Ovary (tissue), 9 donors: Measurements from ENCODE around the gene IL12A. TPM values are rescaled to one million over a fixed set of nuclear protein-coding genes. Genes with fewer than 3 reads are reported as not detected.

ENCODE experiments used
- DNase-seq, 5 donors: peaks; one replicate each; pipeline ENCODE4 v3.0.0-alpha.2; 2019 to 2020
- H3K27ac ChIP-seq, 2 donors: fragments of 200-600 bp; one replicate each; pipeline versions ENCODE4 v1.5.1 to v1.8.0; 2019 to 2022
- H3K27me3 ChIP-seq: fragments of 200-600 bp; one replicate; pipeline ENCODE4 v1.8.0; 2022
- H3K36me3 ChIP-seq: fragments of 200-600 bp; sonication (generic); one replicate; pipeline ENCODE4 v1.5.1; 2019
- H3K4me1 ChIP-seq: one replicate; pipeline ENCODE4 v1.8.1; 2013; ENCODE audit warnings: mild to moderate bottlenecking, moderate library complexity; ENCODE audit not compliant: insufficient read depth
- H3K4me3 ChIP-seq: fragments of 200-600 bp; sonication (generic); one replicate; pipeline ENCODE4 v1.5.1; 2017
- H3K9me3 ChIP-seq, 2 donors: fragments of 200-600 bp in 1 of 2; sonication (generic) in 1 of 2; one replicate each; pipeline versions ENCODE4 v1.5.1 to v1.8.1; 2013 to 2019; ENCODE audit warnings: mild to moderate bottlenecking in 1 of 2, moderate library complexity in 1 of 2
- CTCF ChIP-seq, 3 donors: fragments of 450-650 bp in 2 of 3; fragments of 200-600 bp in 1 of 3; IDR thresholded peaks; one replicate each; pipeline versions ENCODE4 v1.5.1 to v1.8.0; 2016 to 2022; ENCODE audit warnings: antibody characterized with exemption in 3 of 3, mild to moderate bottlenecking in 1 of 3
- EP300 ChIP-seq: sonication (generic); formaldehyde crosslinking; IDR thresholded peaks from one replicate; pipeline ENCODE4 v1.6.1; 2017; ENCODE audit warnings: antibody characterized with exemption
- POLR2A ChIP-seq: fragments of 450-650 bp; IDR thresholded peaks from one replicate; pipeline ENCODE4 v1.6.1; 2017; ENCODE audit warnings: antibody characterized with exemption, mild to moderate bottlenecking, moderate library complexity
- WGBS, 3 donors: extraction: QIAGEN DNeasy Blood & Tissue Kit in 1 of 3; methylation state at CpG; one replicate each; pipeline versions ENCODE4 v1.1.5 to v1.1.7; 2013 to 2017; 5-methylcytosine and 5-hydroxymethylcytosine counted together
- intact Hi-C, 4 donors: fragments of 100-400 bp; cut with DNase I; formaldehyde crosslinking; loops; one replicate each; pipeline versions ENCODE4 v1.11.0 to v1.15.1; 2022 to 2023
- polyA plus RNA-seq, 2 donors: library from polyadenylated mRNA; stranded (reverse); fragments of 200-250 nt in 1 of 2; fragments of 350-450 nt in 1 of 2; fragmentation: Illumina TruSeq in 1 of 2; extraction: RNeasy Lipid Tissue Mini Kit (QIAGEN cat#74804) in 1 of 2; gene quantifications; one replicate each; pipeline ENCODE4 v1.2.3, GENCODE V29; 2013 to 2014
- total RNA-seq, 7 donors: library from RNA; depleted of rRNA in 2 of 7; stranded (reverse); fragments of >200 nt in 2 of 7; fragmentation: NEBNext Ultra II Directional in 3 of 7; extraction: Animal tissue kit (Norgen Biotek cat#: 25700) in 3 of 7; gene quantifications; one replicate each; pipeline versions ENCODE4 v1.1.0 to v1.2.4, GENCODE V29; 2016 to 2023
- donor health status: DM: no; HTN: no; CAD: no; lungs with moderate emphysema.
- donor health status: DM: no; HTN: no; CAD: no.
- donor health status: Bipolar disorder and iron deficiency.
- donor health status: DM: yes; HTN: yes; CAD: no.
- donor health status: DM: no; HTN: no; CAD: no.
- donor health status: DM: yes; HTN: yes; CAD: no.

Gene IL12A
- total and polyA plus RNA-seq, 9 donors, result 0.15 to 6.0 (median 0.44) TPM; not detected in 1

GRCh38 chr3:159994182-159994581, 5.5 kb downstream of the IL12A start:
- Histone ChIP-seq H3K27me3 (no peaks in the 10 kb centered on the region), H3K27ac (no peak overlapping the region), H3K9me3 (no peaks in the 10 kb centered on the region), H3K4me3 (no peak overlapping the region), H3K4me1 (no peaks in the 10 kb centered on the region), H3K36me3 (no peaks in the 10 kb centered on the region)
- WGBS, 3 donors, result 85 to 87% (median 85%) methylated on average over 4 of the region's 4 CpGs
- TF ChIP-seq CTCF (IDR thresholded peaks at IDR 0.05), result no peak
- no peak for TF ChIP-seq POLR2A
- TF ChIP-seq EP300, result no peak
- DNase-seq, result no peak
- intact Hi-C loops, result loop anchor here in 1 of 4 donors (10.0 kb wide), 1 partner anchor 99 kb away; no protein-coding TSS in a partner anchor

- no peak for DNase-seq
- no peaks in the 10 kb centered on the region for H3K36me3 ChIP-seq
- no peak overlapping the region for H3K4me3 ChIP-seq
- 84 to 95% (median 88%) methylated on average over 1 of the region's 1 CpG for WGBS, 3 donors
- no peaks in the 10 kb centered on the region for H3K27me3 ChIP-seq
- intact Hi-C loops, result loop anchor here in 1 of 4 donors (10.0 kb wide), 1 partner anchor 100 kb away; no protein-coding TSS in a partner anchor
- no peak overlapping the region for H3K27ac ChIP-seq
- H3K4me1 ChIP-seq, result no peaks in the 10 kb centered on the region
- TF ChIP-seq POLR2A, result no peak
- TF ChIP-seq CTCF (IDR thresholded peaks at IDR 0.05), result no peak
- H3K9me3 ChIP-seq, result no peaks in the 10 kb centered on the region
Measured at GRCh38 chr3:159995091-159995490, 6.5 kb downstream of the IL12A start.

GRCh38 chr3:159996018-159996417, 7.4 kb downstream of the IL12A start:
- H3K27ac ChIP-seq, result no peak overlapping the region
- H3K27me3 ChIP-seq, result no peaks in the 10 kb centered on the region
- no peaks in the 10 kb centered on the region for H3K4me1 ChIP-seq
- H3K4me3 ChIP-seq, result no peak overlapping the region
- no peak for TF ChIP-seq POLR2A
- TF ChIP-seq CTCF (IDR thresholded peaks at IDR 0.05), result no peak
- TF ChIP-seq EP300, result no peak
- no peaks in the 10 kb centered on the region for H3K9me3 ChIP-seq
- no peaks in the 10 kb centered on the region for H3K36me3 ChIP-seq
- DNase-seq, result no peak
- intact Hi-C loops, result loop anchor here in 1 of 4 donors (10.0 kb wide), 1 partner anchor 101 kb away; no protein-coding TSS in a partner anchor

- WGBS, 3 donors, result 86 to 91% (median 89%) methylated on average over 7 of the region's 7 CpGs
- Histone ChIP-seq H3K4me1 (no peaks in the 10 kb centered on the region), H3K27ac (no peak overlapping the region), H3K4me3 (no peak overlapping the region), H3K27me3 (no peaks in the 10 kb centered on the region), H3K36me3 (no peaks in the 10 kb centered on the region), H3K9me3 (no peaks in the 10 kb centered on the region)
- intact Hi-C loops, result loop anchor here in 1 of 4 donors (10.0 kb wide), 1 partner anchor 102 kb away; no protein-coding TSS in a partner anchor
- DNase-seq, result no peak
- TF ChIP-seq EP300, result no peak
- no peak for TF ChIP-seq CTCF (IDR thresholded peaks at IDR 0.05)
- TF ChIP-seq POLR2A, result no peak
Measured at GRCh38 chr3:159996959-159997358, 8.3 kb downstream of the IL12A start.
